Measurements from ENCODE around the gene PLCG2. TPM values are rescaled to one million over a fixed set of nuclear protein-coding genes. Genes with fewer than 3 reads are reported as not detected.
"Not testable (repeated sequence)": the region's sequence is repeated elsewhere in the genome, so short reads cannot be mapped to it uniquely, and the experiment has no call there.

Gene PLCG2
- polyA plus RNA-seq, 1 experiment = 0.22 TPM

DNA sequence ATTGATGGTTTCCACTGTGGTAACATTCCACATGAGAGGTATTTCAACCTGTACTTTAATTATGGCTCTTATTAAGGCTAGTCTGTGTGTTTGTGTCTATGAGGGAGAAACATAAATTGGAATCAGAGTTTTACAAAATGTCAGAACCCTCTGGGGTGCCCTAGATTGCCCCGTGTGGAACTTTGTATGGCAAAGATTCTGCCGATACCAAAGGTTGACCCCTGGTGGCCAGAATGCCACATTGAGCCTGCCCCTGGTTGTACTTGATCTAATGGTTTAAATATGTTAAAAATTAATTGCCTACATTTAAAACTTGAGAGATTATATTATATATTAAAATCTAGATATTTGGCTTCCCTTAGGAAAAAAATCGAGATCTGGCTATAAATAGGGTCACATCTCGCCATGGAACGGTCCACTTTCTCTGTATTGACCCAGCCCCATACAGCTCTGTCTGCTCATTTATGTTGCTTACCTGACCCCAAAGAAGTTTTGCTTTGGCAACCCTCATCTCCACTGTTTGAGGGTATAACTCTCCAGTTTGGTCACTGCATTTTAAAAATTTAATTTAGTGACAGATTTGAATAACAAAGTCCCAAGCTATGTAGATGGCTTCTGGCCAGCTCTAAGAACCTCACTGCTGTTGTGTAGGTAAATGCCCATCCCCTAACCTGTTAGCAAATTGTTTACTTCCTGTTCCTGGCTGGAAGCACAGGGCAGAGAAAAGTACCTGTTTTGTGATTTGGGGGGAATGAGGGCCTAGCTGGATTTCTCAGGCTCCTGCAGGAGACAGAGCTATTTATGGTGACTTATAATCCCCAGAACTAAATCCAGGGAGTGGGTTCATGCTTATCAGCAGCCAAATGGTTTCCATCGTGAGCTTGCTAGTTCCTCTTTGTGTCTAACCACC is 95.0 kb downstream of the PLCG2 start:
- ChIA-PET POLR2A (no interaction called here), CTCF (interaction anchor here (0.6 to 4.4 kb wide), 15 partner anchors 9 to 514 kb away, joined by 3 to 34 read pairs (median 4); no protein-coding TSS in a partner anchor)
- Histone ChIP-seq H3K36me3 (ENCODE audit: control insufficient read depth, insufficient read depth, low read length) (no peaks in the 10 kb centered on the region), H3K27me3 (ENCODE audit: control insufficient read depth, insufficient read depth, low read length) (no peaks in the 10 kb centered on the region), H3K4me3 (ENCODE audit: low read depth, low read length) (no peak overlapping the region)
- TF ChIP-seq, protein P1, sequence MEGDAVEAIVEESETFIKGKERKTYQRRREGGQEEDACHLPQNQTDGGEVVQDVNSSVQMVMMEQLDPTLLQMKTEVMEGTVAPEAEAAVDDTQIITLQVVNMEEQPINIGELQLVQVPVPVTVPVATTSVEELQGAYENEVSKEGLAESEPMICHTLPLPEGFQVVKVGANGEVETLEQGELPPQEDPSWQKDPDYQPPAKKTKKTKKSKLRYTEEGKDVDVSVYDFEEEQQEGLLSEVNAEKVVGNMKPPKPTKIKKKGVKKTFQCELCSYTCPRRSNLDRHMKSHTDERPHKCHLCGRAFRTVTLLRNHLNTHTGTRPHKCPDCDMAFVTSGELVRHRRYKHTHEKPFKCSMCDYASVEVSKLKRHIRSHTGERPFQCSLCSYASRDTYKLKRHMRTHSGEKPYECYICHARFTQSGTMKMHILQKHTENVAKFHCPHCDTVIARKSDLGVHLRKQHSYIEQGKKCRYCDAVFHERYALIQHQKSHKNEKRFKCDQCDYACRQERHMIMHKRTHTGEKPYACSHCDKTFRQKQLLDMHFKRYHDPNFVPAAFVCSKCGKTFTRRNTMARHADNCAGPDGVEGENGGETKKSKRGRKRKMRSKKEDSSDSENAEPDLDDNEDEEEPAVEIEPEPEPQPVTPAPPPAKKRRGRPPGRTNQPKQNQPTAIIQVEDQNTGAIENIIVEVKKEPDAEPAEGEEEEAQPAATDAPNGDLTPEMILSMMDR (IDR thresholded peaks at IDR 0.05; ENCODE audit: insufficient read depth, low read depth, low read length) = peak; percentile 83
- no peak for DNase-seq (ENCODE audit: low read depth)

DNA sequence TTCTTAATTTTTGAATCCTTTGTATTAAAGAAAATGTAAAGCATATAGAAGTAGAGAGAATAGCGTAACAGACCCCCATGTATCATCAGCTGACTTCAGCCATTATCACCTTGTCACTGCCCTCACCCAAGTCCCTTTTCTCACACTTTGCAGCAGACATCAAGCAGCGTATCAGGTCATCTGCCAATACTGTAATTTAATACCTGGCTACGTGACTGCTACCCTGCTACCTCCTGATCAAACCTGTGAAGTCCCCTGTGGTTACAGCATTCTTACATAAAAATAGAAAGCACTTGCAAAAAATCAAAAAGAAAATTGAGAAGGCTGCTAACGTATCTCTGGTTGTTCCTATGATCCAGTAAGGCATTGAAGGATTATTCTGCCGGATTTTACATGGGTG is 96.4 kb downstream of the PLCG2 start:
- DNase-seq (ENCODE audit: low read depth) = no peak

DNA sequence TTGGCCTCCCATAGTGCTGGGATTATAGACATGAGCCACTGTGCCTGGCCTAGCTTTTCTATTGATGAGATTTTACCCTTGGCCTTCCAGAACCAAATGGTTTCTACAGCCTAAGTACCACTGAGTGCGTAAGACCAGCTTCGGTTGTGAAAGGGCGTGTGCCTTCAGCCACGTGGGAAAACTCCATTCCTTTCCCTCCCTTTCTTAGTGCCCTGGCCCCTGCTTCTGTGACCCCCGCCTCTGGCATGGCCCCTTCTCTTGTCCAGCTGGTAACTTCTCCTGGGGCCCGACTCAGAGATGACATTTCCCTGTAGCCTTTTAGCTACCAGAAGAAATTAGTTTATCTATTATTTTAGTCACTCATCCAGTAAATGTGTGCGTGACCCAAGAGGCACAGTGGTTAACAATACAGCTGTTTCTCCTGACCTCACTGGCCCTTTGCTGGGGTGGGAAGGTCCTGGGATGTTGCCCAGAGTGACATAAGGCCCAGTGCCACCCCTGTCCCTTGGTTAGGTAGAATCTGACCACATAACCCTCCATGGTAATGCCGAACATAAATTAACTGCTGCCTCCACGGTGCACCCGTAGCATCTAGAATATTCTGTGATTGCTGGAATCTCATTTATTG is 97.3 kb downstream of the PLCG2 start:
- Histone ChIP-seq H3K36me3 (ENCODE audit: control insufficient read depth, insufficient read depth, low read length) (no peaks in the 10 kb centered on the region), H3K4me3 (ENCODE audit: low read depth, low read length) (no peak overlapping the region), H3K27me3 (ENCODE audit: control insufficient read depth, insufficient read depth, low read length) (no peaks in the 10 kb centered on the region)
- TF ChIP-seq, protein P1 (IDR thresholded peaks at IDR 0.05; ENCODE audit: insufficient read depth, low read depth, low read length) = no peak
- CTCF ChIA-PET = interaction anchor here (1.3 to 4.2 kb wide), 3 partner anchors 10 to 24 kb away, joined by 3 to 33 read pairs (median 12); no protein-coding TSS in a partner anchor
- POLR2A ChIA-PET = no interaction called here
- DNase-seq (ENCODE audit: low read depth) = no peak

More for the DNA sequence above, 96.4 kb downstream of the PLCG2 start:
- Histone ChIP-seq H3K36me3 (ENCODE audit: control insufficient read depth, insufficient read depth, low read length) (no peaks in the 10 kb centered on the region), H3K27me3 (ENCODE audit: control insufficient read depth, insufficient read depth, low read length) (no peaks in the 10 kb centered on the region), H3K4me3 (ENCODE audit: low read depth, low read length) (no peak overlapping the region)
- CTCF ChIA-PET = interaction anchor here (1.6 to 4.4 kb wide), 4 partner anchors 11 to 16 kb away, joined by 5 to 34 read pairs (median 22); no protein-coding TSS in a partner anchor
- POLR2A ChIA-PET = no interaction called here
- TF ChIP-seq, protein P1 (IDR thresholded peaks at IDR 0.05; ENCODE audit: insufficient read depth, low read depth, low read length) = no peak

DNA sequence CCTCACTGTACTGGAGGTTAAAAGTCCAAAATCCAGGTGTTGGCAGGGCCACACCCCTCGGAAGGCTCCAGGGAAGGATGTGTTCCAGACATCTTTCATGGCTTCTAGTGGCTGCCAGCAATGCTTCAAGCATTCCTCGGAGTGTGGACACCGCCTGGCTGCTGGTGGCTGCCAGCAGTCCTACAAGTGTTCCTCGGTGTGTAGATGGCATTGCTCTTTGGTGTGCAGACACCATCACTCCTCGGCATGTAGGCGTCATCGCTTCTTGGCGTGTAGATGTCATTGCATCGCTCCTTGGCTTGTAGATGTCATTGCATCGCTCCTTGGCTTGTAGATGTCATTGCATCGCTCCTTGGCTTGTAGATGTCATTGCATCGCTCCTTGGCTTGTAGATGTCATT is 98.4 kb downstream of the PLCG2 start:
- H3K4me3 ChIP-seq (ENCODE audit: low read depth, low read length); H3K27me3 ChIP-seq (ENCODE audit: control insufficient read depth, insufficient read depth, low read length); DNase-seq (ENCODE audit: low read depth); POLR2A ChIA-PET; H3K36me3 ChIP-seq (ENCODE audit: control insufficient read depth, insufficient read depth, low read length): not testable (repeated sequence)
- CTCF ChIA-PET = interaction anchor here (2.2 kb wide), 1 partner anchor 12 kb away, joined by 12 read pairs; no protein-coding TSS in a partner anchor

DNA sequence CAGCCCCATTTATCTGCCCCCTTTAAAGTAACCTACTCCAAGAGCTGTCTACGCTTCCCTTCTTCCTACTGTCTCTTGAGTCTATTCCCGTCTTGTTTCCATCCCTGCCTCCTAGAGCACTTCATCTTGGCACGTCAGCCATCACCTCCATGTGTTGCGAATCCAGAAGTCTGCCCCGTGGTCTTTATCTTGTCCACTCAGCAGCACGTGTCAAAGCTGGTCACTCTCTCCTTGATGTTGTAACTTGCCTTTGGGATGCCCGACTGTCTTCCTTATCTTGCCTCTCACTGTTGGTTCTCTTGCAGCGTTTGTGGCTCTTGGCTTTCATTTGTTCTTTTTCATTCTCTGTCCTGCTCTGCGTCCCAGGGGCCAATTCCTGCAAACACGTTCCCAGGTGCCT is 99.4 kb downstream of the PLCG2 start:
- CTCF ChIA-PET = interaction anchor here (0.8 to 1.2 kb wide), 3 partner anchors 9 to 352 kb away, joined by 3 read pairs; no protein-coding TSS in a partner anchor

More for the DNA sequence above, 99.4 kb downstream of the PLCG2 start:
- H3K27me3 ChIP-seq (ENCODE audit: control insufficient read depth, insufficient read depth, low read length) = no peaks in the 10 kb centered on the region
- no peaks in the 10 kb centered on the region for H3K36me3 ChIP-seq (ENCODE audit: control insufficient read depth, insufficient read depth, low read length)
- TF ChIP-seq, protein P1 (IDR thresholded peaks at IDR 0.05; ENCODE audit: insufficient read depth, low read depth, low read length) = no peak
- H3K4me3 ChIP-seq (ENCODE audit: low read depth, low read length) = no peak overlapping the region
- DNase-seq (ENCODE audit: low read depth) = no peak
- POLR2A ChIA-PET = no interaction called here
